Stomach smooth muscle (tissue), 2 donors: ENCODE results near the gene PBX1.
A peak's percentile ranks its signal among the peaks of the same experiment; 100 is the strongest.
"Not testable (repeated sequence)": the region's sequence is repeated elsewhere in the genome, so short reads cannot be mapped to it uniquely, and the experiment has no call there.

Experiments used
- H3K27ac ChIP-seq: one replicate; pipeline ENCODE4 v1.7.0; 2013; ENCODE audit warnings: mild to moderate bottlenecking, low read length, inconsistent platforms
- H3K27me3 ChIP-seq, 2 donors: one replicate each; pipeline ENCODE4 v1.7.0; 2013; ENCODE audit warnings: low read length in 2 of 2; ENCODE audit not compliant: insufficient read depth in 2 of 2, control insufficient read depth in 1 of 2
- H3K36me3 ChIP-seq, 2 donors: one replicate each; pipeline ENCODE4 v1.7.0; 2013; ENCODE audit warnings: low read length in 2 of 2; ENCODE audit not compliant: control insufficient read depth in 2 of 2, insufficient read depth in 2 of 2
- H3K4me1 ChIP-seq: one replicate; pipeline ENCODE4 v1.7.0; 2013; ENCODE audit warnings: low read length; ENCODE audit not compliant: control insufficient read depth, insufficient read depth
- H3K4me3 ChIP-seq, 2 donors: one replicate each; pipeline ENCODE4 v1.7.0; 2013; ENCODE audit warnings: low read length in 2 of 2
- H3K9ac ChIP-seq, 2 donors: one replicate each; pipeline ENCODE4 v1.7.0; 2013; ENCODE audit warnings: low read length in 2 of 2, mild to moderate bottlenecking in 1 of 2
- H3K9me3 ChIP-seq, 2 donors: one replicate each; pipeline ENCODE4 v1.7.0; 2013; ENCODE audit warnings: low read length in 2 of 2; ENCODE audit not compliant: control insufficient read depth in 2 of 2
- donor health status: healthy.
- donor health status: Pancreatic carcinoma.

The PBX1 gene

GRCh38 chr1:164603805-164604204, 44.8 kb downstream of the PBX1 start:
- not testable (repeated sequence) for H3K4me3 ChIP-seq, H3K36me3 ChIP-seq, H3K9me3 ChIP-seq, H3K9ac ChIP-seq, H3K27ac ChIP-seq, H3K27me3 ChIP-seq
- H3K4me1 ChIP-seq, result peaks cover 56% of the 10 kb centered on the region

- no peaks in the 10 kb centered on the region for H3K9me3 ChIP-seq
- H3K27me3 ChIP-seq, result no peaks in the 10 kb centered on the region
- no peak overlapping the region for H3K4me3 ChIP-seq
- no peak overlapping the region for H3K9ac ChIP-seq
- peaks cover 2 to 3% of the 10 kb centered on the region in 2 donors for H3K36me3 ChIP-seq
- peaks cover 60% of the 10 kb centered on the region for H3K4me1 ChIP-seq
- peak overlapping the region; percentile 42 for H3K27ac ChIP-seq
These were observed 45.6 kb downstream of the PBX1 start for GRCh38 chr1:164604541-164604940.

DNA sequence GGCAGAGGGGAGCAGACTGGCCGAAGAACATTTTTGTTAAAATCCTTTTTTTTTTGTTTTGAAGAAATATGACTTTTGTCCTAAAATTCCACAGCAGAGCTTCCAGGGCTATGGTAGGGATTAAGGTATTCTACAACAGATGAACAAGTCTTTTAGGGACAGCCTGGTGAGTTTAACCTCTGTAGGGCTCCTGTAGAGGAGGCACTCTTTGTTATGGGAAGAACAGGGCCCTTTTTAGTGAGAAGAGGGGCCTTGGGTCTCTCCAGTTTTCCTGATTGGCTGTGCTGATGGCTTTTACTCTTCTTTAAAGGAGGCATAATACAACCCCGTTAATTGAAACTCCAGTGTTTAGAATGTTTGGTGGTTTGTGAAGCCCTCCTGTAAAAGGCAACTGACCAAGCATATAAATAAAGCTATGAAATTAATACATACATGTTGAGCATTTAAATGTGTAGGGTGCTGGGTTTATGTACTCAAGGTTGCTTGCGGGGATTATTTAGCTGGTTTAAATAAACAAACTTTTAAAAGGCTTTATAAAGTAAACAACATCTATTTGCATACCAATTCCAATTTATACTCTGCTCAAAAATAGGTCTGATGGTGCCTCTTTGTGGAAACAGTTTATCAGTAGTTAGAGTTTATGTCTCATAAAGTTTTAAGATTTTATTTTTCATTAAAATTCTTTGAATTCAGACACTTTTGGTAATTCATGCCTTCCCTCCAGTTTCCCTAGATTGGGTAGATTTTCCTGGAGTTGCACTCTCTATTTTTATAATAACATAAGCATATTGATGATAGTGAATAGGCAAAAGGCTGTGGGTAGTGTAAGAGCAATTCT, 46.5 kb downstream of the PBX1 start:
- no peak overlapping the region for H3K4me3 ChIP-seq
- no peaks in the 10 kb centered on the region for H3K27me3 ChIP-seq
- H3K9me3 ChIP-seq, result no peaks in the 10 kb centered on the region
- H3K4me1 ChIP-seq, result peaks cover 62% of the 10 kb centered on the region
- H3K27ac ChIP-seq, result peak overlapping the region; percentile 42
- H3K9ac ChIP-seq, result no peak overlapping the region
- H3K36me3 ChIP-seq, result peaks cover 2 to 3% of the 10 kb centered on the region in 2 donors

GRCh38 chr1:164607351-164607750, 48.4 kb downstream of the PBX1 start:
- H3K4me1 ChIP-seq, result peaks cover 64% of the 10 kb centered on the region
- H3K27ac ChIP-seq, result no peak overlapping the region
- no peaks in the 10 kb centered on the region for H3K27me3 ChIP-seq
- H3K36me3 ChIP-seq, result peaks cover 2 to 3% of the 10 kb centered on the region in 2 donors
- no peaks in the 10 kb centered on the region for H3K9me3 ChIP-seq
- no peak overlapping the region for H3K9ac ChIP-seq
- H3K4me3 ChIP-seq, result no peak overlapping the region

- Histone ChIP-seq H3K4me1 (peaks cover 64% of the 10 kb centered on the region), H3K4me3 (no peak overlapping the region), H3K9me3 (no peaks in the 10 kb centered on the region), H3K36me3 (peaks cover 2 to 4% of the 10 kb centered on the region in 2 donors), H3K9ac (no peak overlapping the region), H3K27me3 (no peaks in the 10 kb centered on the region), H3K27ac (no peak overlapping the region)
These were observed 49.7 kb downstream of the PBX1 start for GRCh38 chr1:164608651-164609057.

DNA sequence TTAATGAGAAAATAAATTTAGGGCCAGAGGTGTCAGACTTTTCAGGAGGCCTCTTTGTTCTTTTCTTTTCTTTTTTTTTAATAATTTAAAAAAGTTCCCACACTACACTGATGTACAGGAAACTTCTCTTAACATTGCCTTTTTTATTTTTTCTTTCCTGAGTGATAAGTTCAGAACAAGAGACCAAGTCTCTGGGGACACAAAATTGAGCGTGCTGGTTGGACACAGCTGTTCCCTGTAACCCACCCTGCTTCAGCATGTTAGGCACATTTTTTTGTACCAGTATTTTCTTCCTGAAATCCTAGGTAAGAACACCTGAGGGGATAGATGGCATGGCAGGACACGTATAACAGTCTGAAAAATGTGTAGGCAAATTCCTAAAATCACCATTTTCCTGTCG, 50.1 kb downstream of the PBX1 start:
- peaks cover 2 to 7% of the 10 kb centered on the region in 2 donors for H3K36me3 ChIP-seq
- peaks cover 66% of the 10 kb centered on the region for H3K4me1 ChIP-seq
- no peak overlapping the region for H3K4me3 ChIP-seq
- no peak overlapping the region for H3K9ac ChIP-seq
- H3K9me3 ChIP-seq, result no peaks in the 10 kb centered on the region
- no peak overlapping the region for H3K27ac ChIP-seq
- no peaks in the 10 kb centered on the region for H3K27me3 ChIP-seq

DNA sequence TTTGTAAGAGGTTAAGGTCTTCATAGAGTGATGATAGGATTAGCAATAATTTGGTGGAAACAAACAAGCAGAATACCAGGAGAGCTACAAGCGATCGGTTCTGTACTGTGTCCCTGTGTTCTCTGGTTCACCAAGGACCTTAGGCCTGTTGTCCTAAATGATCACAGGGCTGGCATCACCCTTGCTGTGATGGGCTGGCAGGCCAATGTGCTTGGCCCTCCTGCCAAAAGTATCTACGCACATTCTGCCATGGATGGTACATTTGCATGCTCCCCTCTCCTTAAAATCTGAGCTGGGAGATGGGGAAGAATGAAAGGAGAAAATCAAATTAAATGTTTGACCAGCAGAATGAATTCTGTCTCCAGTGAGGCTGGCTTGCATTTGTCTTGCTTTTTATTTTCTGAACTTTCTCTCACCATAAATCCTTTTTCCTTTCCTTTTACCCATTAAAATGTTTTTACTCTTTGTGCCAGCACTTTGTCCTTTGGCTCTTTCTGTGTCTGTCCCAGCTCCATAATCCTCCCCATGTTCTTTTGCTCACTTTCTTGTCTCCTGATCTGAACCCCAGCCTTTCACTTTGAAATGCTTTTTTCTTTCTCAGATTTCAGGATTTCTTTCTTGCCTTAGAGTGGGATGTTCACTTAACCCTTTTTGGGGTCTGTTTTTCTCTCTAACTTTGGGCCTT, 51.7 kb downstream of the PBX1 start:
- H3K27ac ChIP-seq, result peak overlapping the region; percentile 24
- H3K27me3 ChIP-seq, result no peaks in the 10 kb centered on the region
- H3K36me3 ChIP-seq, result peaks cover 0 to 4% of the 10 kb centered on the region in 2 donors
- peaks cover 63% of the 10 kb centered on the region for H3K4me1 ChIP-seq
- H3K9ac ChIP-seq, result no peak overlapping the region
- H3K9me3 ChIP-seq, result no peaks in the 10 kb centered on the region
- no peak overlapping the region for H3K4me3 ChIP-seq

DNA sequence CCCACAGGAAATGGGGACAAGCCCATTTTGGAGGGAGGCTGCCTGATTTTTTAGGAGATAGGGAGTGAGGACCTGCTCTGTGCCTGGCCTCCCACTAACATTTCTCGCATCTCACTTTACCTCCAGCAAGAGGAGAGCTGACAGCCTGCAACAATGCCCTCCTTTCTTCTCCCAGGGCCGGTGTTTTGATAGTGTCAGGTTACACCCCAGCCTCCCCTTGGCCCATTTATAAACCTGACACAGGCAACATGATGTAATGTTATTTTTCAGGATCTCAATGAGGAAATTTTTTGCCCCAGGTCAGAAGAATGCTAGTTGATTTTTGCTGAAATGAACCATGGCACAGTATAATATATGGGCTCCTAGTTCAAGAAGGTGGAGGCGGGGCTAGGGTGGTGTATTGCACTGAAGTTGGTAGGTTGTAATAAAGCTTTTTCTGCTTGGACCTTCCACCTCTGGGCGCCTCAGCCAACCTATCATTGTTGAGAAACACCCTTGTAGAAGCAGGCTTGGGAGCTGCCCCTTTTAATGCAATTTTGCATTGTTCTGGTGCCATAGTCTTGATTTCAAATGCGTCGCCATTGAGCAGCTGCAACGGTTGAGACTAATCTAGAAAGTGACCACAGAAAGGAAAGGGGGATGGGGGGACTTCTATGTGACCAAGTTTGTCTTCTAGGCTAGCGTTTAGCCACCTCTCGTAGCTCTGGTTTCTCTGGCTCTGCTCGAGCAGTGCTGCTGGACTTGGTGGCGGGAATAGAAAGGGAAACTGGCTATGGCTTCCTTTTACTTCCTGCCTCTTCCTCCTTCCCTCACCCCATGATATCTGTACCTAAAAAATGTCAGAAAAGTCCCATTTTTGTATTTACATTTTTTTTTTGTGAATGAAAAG, 53.0 kb downstream of the PBX1 start:
- Histone ChIP-seq H3K9ac (no peak overlapping the region), H3K4me3 (peak overlapping the region in 1 of 2 donors; percentile 22), H3K27me3 (no peaks in the 10 kb centered on the region), H3K27ac (no peak overlapping the region), H3K36me3 (peaks cover 0 to 4% of the 10 kb centered on the region in 2 donors), H3K9me3 (no peaks in the 10 kb centered on the region), H3K4me1 (peaks cover 70% of the 10 kb centered on the region)

DNA sequence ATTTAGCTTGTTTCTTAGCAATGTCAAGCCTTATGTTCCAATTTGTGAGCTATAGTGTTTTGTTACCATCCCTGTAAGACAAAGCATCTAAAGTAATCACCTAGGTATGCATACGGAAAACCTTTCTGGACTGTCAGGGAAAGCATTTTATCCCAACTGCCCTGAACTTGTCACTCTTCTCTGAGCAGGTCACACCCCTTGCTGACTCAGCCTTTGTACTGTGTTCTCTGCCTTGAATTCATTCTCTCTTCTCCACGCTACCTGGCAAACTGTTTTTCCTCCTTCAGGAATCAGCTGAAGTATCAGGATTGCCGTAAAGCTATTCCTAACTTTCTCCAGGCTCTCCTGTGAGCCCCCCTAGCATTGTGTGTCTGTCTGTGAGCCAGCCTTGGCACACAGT, 54.2 kb downstream of the PBX1 start:
- Histone ChIP-seq H3K4me3 (peak overlapping the region; percentile 9 to 17), H3K36me3 (peaks cover 0 to 4% of the 10 kb centered on the region in 2 donors), H3K4me1 (peaks cover 72% of the 10 kb centered on the region), H3K27ac (no peak overlapping the region), H3K9me3 (no peaks in the 10 kb centered on the region), H3K9ac (peak overlapping the region in 1 of 2 donors; percentile 42), H3K27me3 (no peaks in the 10 kb centered on the region)

DNA sequence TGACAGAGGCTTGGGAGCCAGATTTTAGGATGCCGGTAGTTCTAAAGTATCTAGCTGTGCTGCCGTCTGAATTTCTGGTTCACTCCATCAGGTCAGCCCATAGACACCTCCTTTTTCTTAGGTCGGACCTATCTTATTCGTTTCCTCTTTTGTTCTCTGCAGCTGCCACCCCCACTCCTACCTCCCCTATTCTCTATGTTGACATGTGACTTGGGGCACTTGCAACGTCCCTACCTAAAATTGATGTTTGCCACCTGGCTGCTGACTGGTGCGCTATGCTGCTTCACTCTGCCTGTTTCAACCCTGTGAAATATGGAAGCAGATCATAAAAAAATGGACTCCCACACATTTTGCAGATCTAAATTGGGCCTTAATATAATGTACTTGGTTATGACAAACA, 55.3 kb downstream of the PBX1 start:
- Histone ChIP-seq H3K36me3 (peaks cover 0 to 4% of the 10 kb centered on the region in 2 donors), H3K9ac (no peak overlapping the region), H3K4me3 (no peak overlapping the region), H3K27ac (no peak overlapping the region), H3K4me1 (peaks cover 67% of the 10 kb centered on the region), H3K9me3 (no peaks in the 10 kb centered on the region), H3K27me3 (no peaks in the 10 kb centered on the region)
